GM18507 (cell line): ENCODE data around the gene SMAD9.

Source experiments
- DNase-seq: peaks from one replicate; pipeline ENCODE4 v3.0.0; 2011; ENCODE audit warnings: low read depth; ENCODE audit not compliant: insufficient read length; ENCODE audit errors: extremely low spot score
- FAIRE-seq: peaks from 2 replicates; lab custom pipeline; 2011; peaks lifted over from hg19 to GRCh38; lab: Jason Lieb, UNC

Gene SMAD9

GRCh38 chr13:36919833-36920615, at the start of gene SMAD9:
SMAD9 (minus strand) TSS chr13:36920238; CDS start chr13:36879689, 40,549 bp downstream.
- no peak for FAIRE-seq
- DNase-seq, result no peak

DNA sequence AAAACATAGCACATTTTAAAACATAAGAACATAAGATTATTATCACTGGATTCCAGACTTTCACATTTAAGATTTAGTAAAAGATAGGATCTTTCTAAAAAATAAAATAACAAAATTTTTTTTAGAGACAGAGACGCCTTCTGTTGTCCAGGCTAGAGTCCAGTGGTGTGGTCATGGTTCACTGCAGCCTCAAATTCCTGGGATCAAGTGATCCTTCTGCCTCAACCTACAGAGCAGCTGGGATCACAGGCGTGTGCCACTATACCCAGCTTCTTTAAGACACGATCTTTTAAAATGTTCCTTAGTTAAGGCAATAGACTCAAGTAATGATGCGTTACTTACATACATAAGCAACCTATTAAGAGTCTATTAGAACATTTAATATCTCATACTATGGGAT, 46.4 kb upstream of the SMAD9 start:
- FAIRE-seq (no peak), DNase-seq (no peak)

DNA sequence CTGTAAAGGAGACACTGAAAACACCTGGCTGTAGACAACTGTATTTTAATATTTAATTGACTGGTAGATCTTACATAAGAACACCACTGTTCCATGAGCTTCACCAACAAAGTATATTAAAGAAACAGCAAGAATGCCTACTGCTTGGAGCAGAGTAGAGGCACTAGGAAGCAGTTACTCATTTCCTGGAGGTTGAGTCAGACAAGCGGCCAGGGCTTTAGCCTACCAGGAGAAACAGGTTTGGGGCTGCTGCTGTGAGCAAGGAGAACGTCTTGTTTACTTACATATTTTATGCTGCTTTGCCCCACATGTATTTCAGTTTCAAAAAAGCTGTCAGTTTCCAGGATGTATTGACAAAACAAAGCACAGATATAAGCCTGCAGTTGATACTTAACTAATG, 45.7 kb upstream of the SMAD9 start:
- DNase-seq, result no peak
- FAIRE-seq, result no peak

DNA sequence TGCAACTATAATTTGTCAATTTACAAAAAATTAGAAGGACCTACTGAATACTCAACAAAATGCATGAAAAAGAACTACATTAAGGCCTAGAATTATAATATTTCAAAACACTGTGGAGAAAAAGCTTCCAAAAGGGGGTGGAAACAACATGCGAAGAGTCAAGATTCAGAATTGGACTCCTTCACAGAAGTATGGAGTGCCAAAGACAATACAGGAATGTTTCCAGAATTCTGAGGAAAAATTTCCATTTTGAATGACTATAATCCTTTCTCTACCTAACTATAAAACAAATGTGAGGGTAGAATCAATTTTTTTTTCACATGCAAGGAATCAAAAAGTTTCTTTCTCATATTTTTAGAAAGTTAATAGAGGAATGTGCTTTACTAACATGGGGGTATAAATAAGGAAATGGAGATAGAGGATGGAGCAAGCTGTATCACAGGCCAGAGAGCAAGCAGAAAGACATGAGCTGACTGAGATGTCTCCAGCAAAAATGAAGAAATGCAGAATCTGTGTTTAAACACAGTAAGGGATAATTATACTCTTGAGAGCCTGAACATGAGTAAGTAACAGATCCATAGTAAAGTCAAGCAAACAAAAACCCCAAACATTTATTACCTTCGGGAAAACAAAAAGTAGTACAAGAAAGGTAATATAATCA, 39.5 kb upstream of the SMAD9 start:
- DNase-seq (no peak), FAIRE-seq (no peak)

GRCh38 chr13:36954542-36954941, 34.5 kb upstream of the SMAD9 start:
- DNase-seq (no peak), FAIRE-seq (peak; percentile 18)

GRCh38 chr13:36950920-36951319, 30.9 kb upstream of the SMAD9 start:
- DNase-seq (no peak), FAIRE-seq (no peak)

DNA sequence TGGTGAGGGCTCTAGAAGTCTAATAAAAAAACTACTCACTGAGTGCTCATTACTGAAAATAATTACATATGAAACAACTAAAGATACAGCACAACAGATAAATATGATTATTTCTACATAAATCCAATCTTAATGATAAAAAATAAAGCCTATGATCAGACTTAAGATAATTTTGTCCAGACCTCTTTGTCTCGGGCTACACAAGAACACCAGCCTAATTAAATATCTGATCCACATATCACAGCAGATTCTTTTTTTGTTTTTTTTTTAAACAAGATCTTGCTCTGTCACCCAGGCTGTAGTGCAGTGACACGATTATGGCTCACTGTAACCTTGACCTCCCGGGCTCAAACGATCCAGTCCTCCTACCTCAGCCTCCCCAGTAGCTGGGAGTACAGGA, 30.3 kb upstream of the SMAD9 start:
- no peak for DNase-seq
- no peak for FAIRE-seq

- no peak for DNase-seq
- no peak for FAIRE-seq
These were observed 25.0 kb upstream of the SMAD9 start for GRCh38 chr13:36945078-36945477.

DNA sequence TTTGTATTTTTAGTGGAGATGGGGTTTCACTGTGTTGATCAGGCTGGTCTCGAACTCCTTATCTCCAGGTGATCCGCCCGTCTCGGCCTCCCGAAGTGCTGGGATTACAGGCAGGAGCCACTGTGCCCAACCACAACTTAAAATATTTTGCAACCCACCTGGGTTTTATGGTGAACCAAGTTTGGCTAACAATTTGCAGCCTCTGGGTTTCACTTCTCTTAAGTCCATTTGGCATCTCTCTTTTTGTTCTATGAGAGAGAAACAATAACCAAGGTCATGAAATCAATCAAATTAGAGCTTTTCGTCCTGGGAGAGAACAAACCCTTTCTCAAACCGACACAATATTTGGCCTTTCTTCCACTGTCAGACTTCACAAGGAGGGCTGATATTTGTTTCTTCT, 5.6 kb upstream of the SMAD9 start:
- no peak for FAIRE-seq

GRCh38 chr13:36924001-36924400, 4.0 kb upstream of the SMAD9 start:
- no peak for DNase-seq
- no peak for FAIRE-seq

More for the DNA sequence above, 5.6 kb upstream of the SMAD9 start:
- no peak for DNase-seq

- no peak for FAIRE-seq
- DNase-seq, result no peak
These were observed 1.7 kb upstream of the SMAD9 start for GRCh38 chr13:36921631-36922301.

GRCh38 chr13:36920616-36921185, 663 bp upstream of the SMAD9 start:
- no peak for FAIRE-seq
- no peak for DNase-seq

DNA sequence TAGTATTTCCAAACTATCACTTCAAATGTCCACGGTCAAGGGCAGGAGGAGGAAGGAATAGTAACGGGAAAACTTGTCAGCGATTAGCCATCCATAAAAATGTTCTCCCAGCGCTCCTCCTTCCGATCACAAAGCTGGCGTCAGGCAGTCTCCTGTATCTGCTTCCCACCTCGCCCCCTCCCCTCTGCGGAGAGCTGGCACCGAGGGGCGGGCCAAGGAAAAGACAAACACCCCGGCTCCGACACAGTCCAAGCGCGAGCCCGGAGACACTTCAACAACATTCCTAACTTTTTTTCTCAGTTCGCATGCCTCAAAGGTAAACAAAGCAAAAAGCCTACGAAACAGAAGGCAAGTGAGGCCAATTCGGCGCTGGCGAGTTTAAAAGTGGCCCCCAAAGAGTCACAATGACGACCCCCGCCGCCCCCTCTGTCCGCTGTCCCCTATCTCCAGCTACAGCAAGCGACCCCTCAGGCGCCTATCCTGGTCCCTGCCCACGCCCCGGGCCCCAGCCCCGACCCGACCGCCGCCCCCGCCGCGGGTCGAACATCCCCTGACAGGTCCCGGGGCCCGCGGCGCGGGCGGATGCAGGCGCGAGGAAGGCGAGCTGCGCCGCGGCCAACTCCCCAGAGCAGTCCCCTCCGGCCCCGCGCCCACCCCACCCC, 736 bp downstream of the SMAD9 start:
- DNase-seq, result no peak
- no peak for FAIRE-seq

GRCh38 chr13:36918246-36919131, 1.5 kb downstream of the SMAD9 start:
- FAIRE-seq (no peak), DNase-seq (no peak)

GRCh38 chr13:36917311-36917710, 2.7 kb downstream of the SMAD9 start:
- DNase-seq (no peak), FAIRE-seq (no peak)

DNA sequence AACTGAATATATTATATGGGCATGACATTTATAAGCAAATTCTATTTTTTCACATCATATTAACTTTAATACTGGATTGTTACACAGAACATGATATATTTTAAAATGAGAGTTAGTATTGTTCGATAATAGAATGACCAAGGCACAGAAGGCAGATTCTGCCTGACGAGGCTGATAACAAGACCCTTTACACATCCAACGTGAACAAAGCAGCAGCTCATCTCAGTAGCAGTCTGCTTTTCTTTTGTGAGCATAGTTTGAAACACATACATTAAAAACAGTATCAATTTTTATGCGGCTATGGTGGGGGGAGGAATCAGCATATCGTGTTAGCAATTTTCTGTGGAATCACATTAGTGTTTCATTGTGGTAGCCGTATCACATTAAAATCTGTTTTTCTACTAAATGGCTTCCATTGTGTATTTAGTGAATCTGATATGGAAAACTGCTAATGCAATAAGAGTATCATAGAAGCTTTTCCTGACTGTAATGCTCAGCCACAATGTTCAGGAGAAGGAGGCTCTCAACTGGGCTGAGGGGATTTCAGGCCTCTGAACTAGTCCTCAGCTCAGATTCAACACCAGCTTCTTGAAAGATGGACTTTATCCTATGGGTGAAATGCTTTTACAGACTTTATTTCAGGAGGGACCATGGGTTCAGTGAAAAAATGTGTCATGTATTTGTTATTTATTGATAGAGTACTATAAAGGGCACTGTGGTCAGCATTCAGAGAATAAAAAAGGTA, 4.0 kb downstream of the SMAD9 start:
- DNase-seq (no peak), FAIRE-seq (no peak)

DNA sequence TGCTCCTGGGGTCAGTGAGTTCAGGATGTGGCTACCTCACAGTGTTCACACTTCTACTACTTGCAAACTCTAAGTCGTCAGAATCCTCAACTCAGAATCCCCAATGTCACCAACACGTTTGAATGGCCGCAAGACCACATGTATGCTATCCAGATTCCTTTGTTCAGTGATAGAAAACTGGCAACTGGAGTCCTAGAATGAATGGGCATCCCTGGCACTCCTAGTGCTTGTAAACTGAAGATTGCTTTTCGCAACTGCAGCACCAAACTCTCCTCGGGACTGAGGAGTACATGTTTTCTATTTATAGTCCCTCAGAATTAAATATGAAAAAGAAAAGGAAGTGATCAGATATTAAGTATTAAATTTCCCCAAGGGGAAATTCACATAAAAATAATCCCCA, 4.9 kb downstream of the SMAD9 start:
- no peak for DNase-seq
- FAIRE-seq, result no peak

DNA sequence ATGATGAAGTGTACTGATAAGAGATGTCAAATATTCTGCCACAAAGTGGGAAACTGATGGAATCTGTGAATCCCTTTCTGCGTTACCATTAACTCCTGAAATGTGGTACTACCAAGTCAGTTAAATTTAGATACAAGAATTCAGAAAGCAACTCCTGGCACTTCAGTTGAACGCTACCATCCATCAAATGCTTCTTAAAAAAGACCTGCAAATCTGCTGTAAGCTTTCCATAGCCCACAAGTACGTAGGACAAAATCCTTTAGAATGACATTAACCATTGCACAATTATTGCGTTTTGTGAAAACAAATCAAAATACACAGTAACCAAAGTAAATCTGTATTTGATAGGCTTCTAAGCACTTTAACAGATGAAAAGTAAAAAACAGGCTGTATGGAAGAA, 5.4 kb downstream of the SMAD9 start:
- DNase-seq, result no peak
- no peak for FAIRE-seq
